Pulmonary artery endothelial cell (primary cell): ENCODE data around the gene RHEB. TPM values are rescaled to one million over a fixed set of nuclear protein-coding genes. Genes with fewer than 3 reads are reported as not detected.

Experiments used
- DNase-seq: peaks from one replicate; pipeline ENCODE4 v3.0.0-alpha.2; 2011; ENCODE audit warnings: low read depth, low spot score
- total RNA-seq: library from RNA; depleted of rRNA; stranded (reverse); fragments of >200 nt; gene quantifications from 2 replicates; pipeline ENCODE4 v1.2.3, GENCODE V29; 2014

RHEB gene
- total RNA-seq, 1 donor from 2014 or later, result 57.8 TPM

DNA sequence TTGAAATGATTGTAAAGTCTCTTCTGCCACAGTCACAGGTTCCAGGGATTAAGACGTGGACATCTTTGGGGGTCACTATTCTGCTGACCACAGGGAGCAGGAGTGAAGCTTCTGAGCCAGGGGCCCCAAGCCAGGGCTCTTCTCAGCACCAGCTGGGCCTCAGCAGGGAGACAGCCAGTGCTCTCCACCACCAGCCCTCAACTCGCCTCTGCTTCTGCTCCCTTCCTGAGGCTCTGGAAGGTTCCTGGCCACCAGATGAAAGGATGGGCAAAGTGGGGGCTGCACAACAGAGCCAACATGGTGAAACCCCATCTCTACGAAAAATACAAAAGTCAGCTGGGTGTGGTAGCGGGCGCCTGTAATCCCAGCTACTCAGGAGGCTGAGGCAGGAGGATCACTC, 68.5 kb downstream of the RHEB start:
- DNase-seq, result no peak

DNA sequence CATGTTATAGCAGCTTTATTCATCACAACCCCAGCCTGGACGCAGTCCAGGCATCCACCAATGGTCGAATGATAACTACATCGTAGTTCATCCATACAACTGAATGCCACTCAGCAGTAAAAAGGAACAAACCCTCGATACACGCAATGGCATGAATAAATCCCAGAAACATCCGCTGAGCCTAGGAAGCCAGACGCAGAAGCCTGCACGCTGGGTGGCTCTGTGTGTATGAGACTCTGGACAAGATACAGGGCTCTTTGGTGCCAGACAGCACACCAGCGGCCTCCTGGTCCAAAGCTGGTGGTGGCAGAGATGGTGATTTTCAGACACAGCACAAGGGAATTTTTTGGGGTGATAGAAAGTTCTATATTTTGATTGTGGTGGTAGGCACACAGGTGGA, 69.7 kb downstream of the RHEB start:
- no peak for DNase-seq

DNA sequence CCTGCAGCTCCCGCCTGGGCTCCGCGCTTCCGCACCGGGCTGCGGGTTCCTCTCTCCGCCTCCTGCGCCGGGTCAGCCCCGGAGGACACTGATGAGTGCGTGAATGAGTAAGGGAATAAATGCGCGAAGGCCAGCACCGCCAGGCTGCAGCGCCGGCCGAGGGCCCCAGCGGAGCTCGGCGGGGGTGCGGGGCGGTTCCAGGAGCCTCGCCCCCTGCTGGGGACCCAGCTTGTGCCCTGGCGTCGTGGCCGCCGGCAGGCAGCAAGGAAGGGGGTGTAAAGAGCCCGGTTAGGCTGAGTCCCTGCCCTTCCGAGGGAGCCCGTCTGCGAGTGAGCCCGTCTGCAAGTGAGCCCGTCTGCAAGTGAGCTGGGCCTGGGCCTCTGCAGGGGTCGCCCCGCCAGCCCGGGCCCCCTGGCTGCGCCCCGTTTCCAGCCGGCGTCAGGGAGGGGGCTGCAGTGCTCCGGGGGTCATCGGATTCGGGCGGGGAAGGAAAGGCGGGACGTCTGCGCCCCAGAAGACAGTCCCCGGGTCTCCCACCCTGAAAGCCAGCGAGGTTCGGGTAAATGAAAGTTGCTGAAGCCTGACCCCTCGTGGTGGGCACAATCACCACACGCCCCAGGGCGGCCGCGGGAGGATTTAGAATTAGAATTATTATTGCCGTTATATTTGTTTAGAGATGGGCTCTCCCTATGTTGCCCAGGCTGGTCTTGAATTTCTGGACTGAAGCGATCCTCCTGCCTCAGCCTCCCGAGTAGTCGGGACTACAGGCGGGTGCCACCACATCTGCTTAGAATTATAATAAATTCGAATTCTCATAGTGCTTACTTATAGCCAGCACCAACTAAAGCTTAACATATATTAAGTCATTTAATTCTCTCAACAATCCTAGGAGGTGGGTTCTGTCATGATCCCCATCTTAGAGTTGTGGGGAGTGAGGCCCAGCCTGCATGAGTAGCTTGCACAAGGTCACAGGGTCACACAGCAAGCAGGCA, 71.1 kb downstream of the RHEB start:
- DNase-seq, result peak; percentile 11

GRCh38 chr7:151447901-151448260, 71.8 kb downstream of the RHEB start:
- DNase-seq, result no peak

DNA sequence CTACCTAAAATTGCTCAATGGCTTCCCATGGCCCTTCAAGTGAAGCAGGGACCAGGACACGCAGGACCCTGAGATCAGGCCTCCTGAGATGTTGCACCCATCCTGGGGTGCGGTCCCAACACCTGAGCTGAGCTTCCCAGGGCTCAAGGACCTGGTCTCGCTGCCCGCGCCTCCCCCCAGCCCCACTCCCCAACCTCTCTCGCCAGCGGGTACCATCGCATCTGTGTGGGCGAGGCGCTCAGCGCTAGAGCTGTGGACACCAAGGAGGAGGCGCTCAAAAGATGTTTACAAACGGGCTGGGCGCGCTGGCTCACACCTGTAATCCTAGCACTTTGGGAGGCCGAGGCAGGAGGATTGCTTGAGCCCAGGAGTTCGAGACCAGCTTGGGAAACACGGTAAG, 72.4 kb downstream of the RHEB start:
- DNase-seq, result no peak

GRCh38 chr7:151446412-151446811, 73.3 kb downstream of the RHEB start:
- no peak for DNase-seq

GRCh38 chr7:151444632-151445031, 75.1 kb downstream of the RHEB start:
- DNase-seq, result no peak

GRCh38 chr7:151442776-151443496, 76.8 kb downstream of the RHEB start:
- no peak for DNase-seq

DNA sequence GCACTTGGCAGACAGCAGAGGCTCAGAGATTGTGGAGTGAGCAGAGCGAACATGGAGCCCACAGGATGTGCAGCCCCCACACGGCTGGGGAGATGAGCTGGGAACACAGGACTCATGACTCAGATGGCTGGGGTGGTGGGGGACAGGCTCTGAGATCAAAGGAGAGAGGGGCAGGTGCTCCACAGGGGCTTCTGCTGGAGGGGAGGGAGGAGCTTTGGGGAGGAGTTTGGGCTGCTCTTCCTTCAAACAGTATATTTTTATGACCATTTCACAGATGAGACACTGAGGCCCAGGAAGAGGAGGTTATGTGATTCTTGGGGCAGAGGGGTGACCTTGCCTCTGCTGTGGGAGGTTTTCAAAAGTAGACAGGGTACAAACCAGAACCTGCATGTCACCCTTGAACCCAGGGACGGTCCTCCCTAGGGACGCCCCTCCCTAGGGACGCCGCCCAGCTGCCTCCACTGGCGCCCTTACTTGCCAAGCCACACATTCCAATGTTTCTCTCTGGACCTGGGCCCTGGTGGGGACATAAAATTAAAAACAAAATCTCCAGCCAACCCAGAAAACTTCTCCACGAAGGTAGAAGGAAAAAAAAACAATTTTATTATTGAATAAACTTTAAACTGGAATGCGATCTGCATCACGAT, 78.8 kb downstream of the RHEB start:
- DNase-seq, result no peak

GRCh38 chr7:151439855-151440798, 79.6 kb downstream of the RHEB start, which contains the start of gene CRYGN:
Gene CRYGN, minus strand, starts transcription at chr7:151440141. Its CDS starts 224 bp downstream, at chr7:151439917.
- DNase-seq, result no peak

- no peak for DNase-seq
These were observed 80.7 kb downstream of the RHEB start for GRCh38 chr7:151438864-151439601.

DNA sequence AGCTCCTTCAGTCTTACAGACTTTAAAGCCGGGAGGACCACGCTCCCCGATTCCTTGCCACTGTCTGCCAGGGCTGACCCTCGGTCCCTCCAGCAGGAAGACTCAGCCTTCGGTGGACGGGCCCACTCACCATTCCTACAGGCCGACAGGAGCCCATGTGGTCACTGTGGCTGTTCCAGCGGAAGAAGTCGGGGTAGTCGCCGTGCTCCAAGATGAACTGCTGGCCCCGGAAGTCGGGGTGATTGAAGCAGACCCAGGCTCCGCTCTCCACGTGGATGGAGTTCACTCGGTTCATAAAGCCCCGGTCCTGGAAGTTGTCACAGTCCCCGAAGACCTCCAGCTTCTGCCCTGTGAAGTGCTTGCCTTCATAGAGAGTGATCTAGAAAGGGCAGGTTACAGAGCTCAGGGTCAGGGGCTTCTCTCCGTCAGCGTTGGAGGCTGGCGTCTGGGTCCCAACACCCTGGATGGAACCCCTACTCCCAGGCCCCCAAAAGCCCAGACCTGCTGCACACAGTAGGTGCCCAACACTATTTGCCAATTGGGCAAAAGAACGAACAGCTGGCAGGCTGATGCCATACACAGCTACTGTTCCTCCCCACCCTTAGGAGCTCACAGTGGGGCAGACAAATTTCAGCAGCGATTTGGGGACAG, 81.7 kb downstream of the RHEB start:
- no peak for DNase-seq

GRCh38 chr7:151437159-151437553, 82.5 kb downstream of the RHEB start:
- no peak for DNase-seq

GRCh38 chr7:151436446-151437158, 83.1 kb downstream of the RHEB start:
- DNase-seq, result no peak

DNA sequence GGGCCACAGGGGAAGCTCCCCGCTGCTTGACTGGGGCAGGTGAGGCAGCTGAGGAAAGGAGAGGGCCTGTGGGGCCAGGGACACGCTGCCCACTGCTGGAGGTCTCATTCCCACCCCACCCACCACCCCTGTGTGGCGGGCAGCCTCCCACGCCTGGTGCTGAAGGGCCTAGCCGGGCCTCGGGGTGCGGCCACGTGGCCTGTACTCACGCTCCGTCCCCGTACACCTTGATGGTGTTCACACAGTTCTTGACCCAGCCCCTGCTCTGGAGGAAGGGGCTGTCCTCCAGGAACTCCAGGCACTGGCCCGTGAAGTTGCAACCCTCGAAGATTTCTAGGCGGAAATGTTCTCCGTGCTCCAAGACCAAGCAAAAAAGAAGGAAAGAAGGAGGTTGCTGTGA, 83.7 kb downstream of the RHEB start:
- DNase-seq, result no peak

DNA sequence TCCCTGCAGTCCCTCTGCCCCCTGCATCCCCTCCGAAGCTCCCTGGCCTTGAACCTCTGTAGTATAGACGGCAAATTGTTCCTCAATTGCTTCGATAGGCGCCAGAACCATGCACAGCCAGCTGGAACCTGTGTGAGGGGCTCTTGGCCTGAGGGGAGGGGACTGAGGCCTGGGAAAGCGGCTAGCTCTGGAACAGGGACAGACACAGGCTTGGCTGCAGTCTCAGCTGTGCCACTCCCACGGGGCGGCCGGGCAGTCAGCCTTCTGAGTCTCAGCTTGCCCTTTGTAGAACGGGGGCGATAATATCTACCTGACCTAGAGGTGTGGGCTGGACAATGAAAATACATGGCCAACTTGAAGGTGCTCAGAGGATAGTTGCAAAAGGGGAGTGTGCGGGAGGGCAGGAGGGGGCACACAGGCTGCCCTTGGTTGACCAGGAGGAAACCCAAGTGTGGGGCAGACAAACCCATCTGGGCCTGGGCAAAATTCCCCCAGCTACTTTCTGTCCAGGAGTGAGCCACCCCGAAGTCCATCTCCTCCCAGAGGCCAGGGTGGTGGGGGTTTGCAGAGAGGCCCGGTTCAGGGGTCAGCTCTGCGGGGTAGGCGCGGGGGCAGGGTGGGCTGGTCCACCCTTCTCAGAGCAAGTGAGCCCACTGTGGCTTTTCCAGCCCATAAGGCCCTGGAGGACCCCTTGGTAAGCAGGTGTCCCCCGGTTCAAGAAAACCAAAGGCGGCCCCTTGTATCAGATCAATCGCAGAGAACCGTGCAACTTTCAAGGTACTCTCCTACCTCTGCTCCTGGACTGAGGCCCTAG, 84.4 kb downstream of the RHEB start:
- DNase-seq, result no peak

GRCh38 chr7:151434549-151434948, 85.1 kb downstream of the RHEB start:
- DNase-seq, result no peak

GRCh38 chr7:151433721-151434400, 85.8 kb downstream of the RHEB start:
- DNase-seq, result no peak
